ENCODE measurements around the gene TMCO1. TPM values are rescaled to one million over a fixed set of nuclear protein-coding genes. Genes with fewer than 3 reads are reported as not detected.
"Not testable (repeated sequence)": the region's sequence is repeated elsewhere in the genome, so short reads cannot be mapped to it uniquely, and the experiment has no call there.

TMCO1 gene
- total RNA-seq, 2 experiments from 2014 or later = 82.9 to 102 TPM

DNA sequence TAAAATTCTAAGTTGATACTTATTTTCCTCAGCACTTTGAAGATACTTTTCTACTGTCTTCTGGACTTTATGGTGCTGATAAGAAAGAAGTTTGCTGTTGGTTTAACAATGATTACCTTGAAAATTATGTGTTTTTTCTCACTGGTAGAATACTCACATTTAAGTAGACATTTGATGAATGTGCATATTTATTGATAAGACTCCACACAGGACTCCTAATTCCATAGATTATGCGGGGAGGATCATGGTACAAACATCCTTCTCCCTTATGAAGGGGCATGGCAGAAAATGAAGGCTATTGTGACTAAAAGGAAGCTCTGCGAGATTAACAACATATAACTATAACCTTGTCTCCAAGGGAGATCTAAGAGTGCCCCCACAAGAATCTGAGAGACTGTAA, 41.8 kb downstream of the TMCO1 start:
- CTCF ChIA-PET = no interaction called here
- Mint-ChIP-seq H3K27me3 (no peaks in the 10 kb centered on the region), H3K9me3 (ENCODE audit: low read depth) (no peaks in the 10 kb centered on the region), H3K27ac (no peak overlapping the region), H3K4me1 (no peaks in the 10 kb centered on the region), H3K36me3 (peaks cover 14% of the 10 kb centered on the region), H3K4me3 (no peak overlapping the region)
- no peak for ATAC-seq
- no peak for DNase-seq

DNA sequence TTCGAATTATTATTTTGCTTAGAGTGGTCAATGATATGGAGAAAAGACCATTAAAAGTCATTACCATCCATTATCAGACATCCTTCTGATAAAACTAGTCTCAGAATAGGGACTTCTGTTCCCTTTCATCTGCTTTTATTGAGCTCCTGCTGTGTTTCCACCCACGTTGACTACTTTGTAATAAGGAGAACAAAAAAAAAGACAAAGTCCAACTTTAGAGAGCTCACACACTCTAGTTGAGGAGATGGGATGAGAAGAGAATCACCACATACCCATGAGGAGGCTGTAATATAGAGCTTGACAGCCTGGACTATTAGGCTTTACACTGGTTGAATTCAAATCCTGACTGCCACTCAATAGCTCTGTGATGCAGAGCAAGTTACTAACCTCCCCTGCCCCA, 42.5 kb downstream of the TMCO1 start:
- no peak overlapping the region for H3K27ac Mint-ChIP-seq
- H3K27me3 Mint-ChIP-seq = no peaks in the 10 kb centered on the region
- ATAC-seq (no peak), DNase-seq (no peak)
- H3K4me3 Mint-ChIP-seq = no peak overlapping the region
- peaks cover 14% of the 10 kb centered on the region for H3K36me3 Mint-ChIP-seq
- no peaks in the 10 kb centered on the region for H3K9me3 Mint-ChIP-seq (ENCODE audit: low read depth)
- no peaks in the 10 kb centered on the region for H3K4me1 Mint-ChIP-seq
- CTCF ChIA-PET = no interaction called here

- H3K4me1 Mint-ChIP-seq = no peaks in the 10 kb centered on the region
- H3K4me3 Mint-ChIP-seq = no peak overlapping the region
- H3K27me3 Mint-ChIP-seq = peaks cover 7% of the 10 kb centered on the region
- CTCF ChIA-PET = interaction anchor here (0.6 to 3.0 kb wide), 4 partner anchors 76 to 529 kb away, joined by 3 to 10 read pairs (median 3); no protein-coding TSS in a partner anchor
- no peaks in the 10 kb centered on the region for H3K9me3 Mint-ChIP-seq (ENCODE audit: low read depth)
- DNase-seq = peak; percentile 57
- ATAC-seq = no peak
- no peaks in the 10 kb centered on the region for H3K36me3 Mint-ChIP-seq
- H3K27ac Mint-ChIP-seq = no peak overlapping the region
These were observed 50.7 kb downstream of the TMCO1 start for GRCh38 chr1:165717918-165718515.

DNA sequence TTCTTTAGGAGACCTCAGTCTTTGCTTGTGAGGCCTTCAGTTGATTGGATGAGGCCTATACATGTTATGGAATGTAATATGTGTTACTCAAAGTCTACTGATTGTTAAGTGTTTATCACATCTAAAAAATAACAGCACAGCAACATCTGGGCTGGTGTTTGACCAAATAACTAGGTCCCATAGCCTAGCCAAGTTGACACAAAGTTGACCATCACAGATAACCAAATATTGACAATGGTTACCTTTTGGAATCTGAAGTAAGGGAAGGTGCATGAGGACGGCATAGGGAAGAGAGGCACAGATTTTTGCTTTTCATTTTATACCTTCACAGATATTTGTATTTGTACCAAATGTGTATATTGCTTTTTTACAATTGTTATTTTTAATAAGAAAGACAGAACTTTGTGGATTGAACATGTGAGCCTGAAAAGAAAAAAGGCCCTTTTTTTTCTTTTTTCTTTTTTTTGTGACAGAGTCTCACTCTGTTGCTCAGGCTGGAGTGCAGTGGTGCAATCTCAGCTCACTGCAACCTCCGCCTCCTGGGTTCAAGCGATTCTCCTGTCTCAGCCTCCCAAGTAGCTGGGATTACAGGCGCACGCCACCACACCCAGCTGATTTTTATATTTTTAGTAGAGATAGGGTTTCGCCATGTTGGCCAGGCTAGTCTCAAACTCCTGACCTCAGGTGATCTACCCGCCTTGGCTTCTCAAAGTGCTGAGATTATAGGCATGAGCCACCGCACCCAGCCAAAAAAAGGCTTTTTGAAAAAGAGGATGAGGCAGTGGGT, 52.2 kb downstream of the TMCO1 start:
- H3K36me3 Mint-ChIP-seq; H3K9me3 Mint-ChIP-seq (ENCODE audit: low read depth); DNase-seq; H3K27ac Mint-ChIP-seq; H3K4me3 Mint-ChIP-seq; CTCF ChIA-PET; H3K4me1 Mint-ChIP-seq; ATAC-seq: not testable (repeated sequence)
- H3K27me3 Mint-ChIP-seq = peaks cover 13% of the 10 kb centered on the region

DNA sequence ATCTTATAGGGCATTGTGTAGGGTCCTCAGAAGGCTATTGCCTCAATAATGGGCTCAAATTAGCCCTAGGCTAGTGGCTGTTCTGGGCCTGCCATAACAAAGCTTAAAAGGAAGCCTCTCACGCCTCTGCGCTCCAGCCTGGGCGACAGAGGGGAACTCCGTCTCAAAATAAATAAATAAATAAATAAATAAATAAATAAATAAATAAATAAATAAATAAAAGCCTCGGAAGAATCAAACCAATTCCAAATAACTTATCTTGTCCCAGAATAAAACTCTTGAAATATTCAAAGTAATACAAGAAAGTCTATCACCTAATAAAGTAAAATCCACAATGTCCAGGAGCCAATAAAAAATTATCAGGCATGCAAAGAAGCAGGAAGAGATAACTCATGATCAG, 55.9 kb downstream of the TMCO1 start:
- Mint-ChIP-seq H3K9me3 (ENCODE audit: low read depth) (no peaks in the 10 kb centered on the region), H3K36me3 (no peaks in the 10 kb centered on the region), H3K27me3 (peaks cover 27% of the 10 kb centered on the region), H3K27ac (no peak overlapping the region), H3K4me1 (no peaks in the 10 kb centered on the region), H3K4me3 (no peak overlapping the region)
- CTCF ChIA-PET = interaction anchor here (0.7 to 1.2 kb wide), 2 partner anchors 34 to 200 kb away, joined by 3 read pairs; no protein-coding TSS in a partner anchor
- DNase-seq (no peak), ATAC-seq (no peak)

DNA sequence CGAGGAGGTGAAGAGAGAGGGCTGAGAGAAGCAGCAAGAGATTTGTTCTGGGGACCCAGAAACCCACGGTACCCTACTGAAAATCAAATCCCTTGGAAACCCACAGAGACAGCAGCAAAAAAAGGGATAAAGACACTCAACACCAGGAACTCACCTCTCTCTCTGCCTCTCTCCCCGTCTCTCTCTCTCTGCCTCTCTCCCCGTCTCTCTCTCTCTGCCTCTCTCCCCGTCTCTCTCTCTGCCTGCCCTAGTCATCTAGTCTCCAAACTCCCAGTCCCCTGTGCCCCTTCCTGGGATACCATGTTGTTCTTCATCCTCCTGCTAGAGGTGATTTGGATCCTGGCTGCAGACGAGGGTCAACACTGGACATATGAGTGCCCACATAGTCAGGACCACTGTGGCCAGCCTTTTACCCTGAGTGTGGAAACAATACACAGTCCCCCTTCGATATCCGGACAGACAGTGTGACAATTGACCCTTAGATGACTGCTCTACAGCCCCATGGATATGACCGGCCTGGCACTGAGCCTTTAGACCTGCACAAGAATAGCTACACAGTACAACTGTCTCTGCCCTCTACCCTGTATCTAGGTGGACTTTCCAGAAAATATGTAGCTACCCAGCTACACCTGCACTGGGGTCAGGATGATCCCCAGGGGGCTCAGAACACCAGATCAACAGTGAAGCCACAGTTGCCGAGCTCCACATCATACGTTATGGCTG, 60.5 kb downstream of the TMCO1 start:
- CTCF ChIA-PET = no interaction called here
- Mint-ChIP-seq H3K4me3 (no peak overlapping the region), H3K9me3 (ENCODE audit: low read depth) (no peaks in the 10 kb centered on the region), H3K36me3 (no peaks in the 10 kb centered on the region), H3K4me1 (no peaks in the 10 kb centered on the region), H3K27me3 (peaks cover 34% of the 10 kb centered on the region), H3K27ac (no peak overlapping the region)
- no peak for DNase-seq
- ATAC-seq = no peak

GRCh38 chr1:165703648-165704047, 65.0 kb downstream of the TMCO1 start:
- CTCF ChIA-PET = interaction anchor here (0.8 to 1.2 kb wide), 3 partner anchors 17 to 222 kb away, joined by 3 to 4 read pairs (median 3); no protein-coding TSS in a partner anchor
- no peaks in the 10 kb centered on the region for H3K9me3 Mint-ChIP-seq (ENCODE audit: low read depth)
- ATAC-seq = no peak

GRCh38 chr1:165701922-165702321, 66.7 kb downstream of the TMCO1 start:
- H3K27ac Mint-ChIP-seq; H3K4me3 Mint-ChIP-seq; H3K36me3 Mint-ChIP-seq; DNase-seq; H3K9me3 Mint-ChIP-seq (ENCODE audit: low read depth); ATAC-seq; CTCF ChIA-PET: not testable (repeated sequence)
- Mint-ChIP-seq H3K27me3 (peaks cover 10% of the 10 kb centered on the region), H3K4me1 (peaks cover 11% of the 10 kb centered on the region)

More at GRCh38 chr1:165703648-165704047, 65.0 kb downstream of the TMCO1 start:
- peaks cover 4% of the 10 kb centered on the region for H3K4me1 Mint-ChIP-seq
- H3K27me3 Mint-ChIP-seq = peaks cover 15% of the 10 kb centered on the region
- H3K27ac Mint-ChIP-seq = no peak overlapping the region
- no peak for DNase-seq
- no peaks in the 10 kb centered on the region for H3K36me3 Mint-ChIP-seq
- no peak overlapping the region for H3K4me3 Mint-ChIP-seq

- no peaks in the 10 kb centered on the region for H3K27me3 Mint-ChIP-seq
- H3K9me3 Mint-ChIP-seq (ENCODE audit: low read depth) = no peaks in the 10 kb centered on the region
- peaks cover 12% of the 10 kb centered on the region for H3K36me3 Mint-ChIP-seq
- H3K4me3 Mint-ChIP-seq = no peak overlapping the region
- CTCF ChIA-PET = no interaction called here
- peaks cover 24% of the 10 kb centered on the region for H3K4me1 Mint-ChIP-seq
- ATAC-seq = no peak
- H3K27ac Mint-ChIP-seq = no peak overlapping the region
- DNase-seq = no peak
These were observed 69.1 kb downstream of the TMCO1 start for GRCh38 chr1:165699577-165699976.

GRCh38 chr1:165698761-165699052, 70.0 kb downstream of the TMCO1 start:
- peaks cover 24% of the 10 kb centered on the region for H3K4me1 Mint-ChIP-seq
- no peaks in the 10 kb centered on the region for H3K9me3 Mint-ChIP-seq (ENCODE audit: low read depth)
- peaks cover 19% of the 10 kb centered on the region for H3K36me3 Mint-ChIP-seq
- peak overlapping the region; percentile 90 for H3K4me3 Mint-ChIP-seq
- DNase-seq (no peak), ATAC-seq (no peak)
- H3K27me3 Mint-ChIP-seq = no peaks in the 10 kb centered on the region
- CTCF ChIA-PET = interaction anchor here (1.4 to 2.3 kb wide), 4 partner anchors 13 to 306 kb away, joined by 4 to 12 read pairs (median 8); partner anchors contain the start of gene TMCO1
- H3K27ac Mint-ChIP-seq = peak overlapping the region; percentile 96

GRCh38 chr1:165697881-165698760, 70.5 kb downstream of the TMCO1 start, which contains the start of gene ALDH9A1:
ALDH9A1 (minus strand) TSS chr1:165698562; CDS start chr1:165698558, 4 bp downstream.
- Mint-ChIP-seq H3K36me3 (peaks cover 23% of the 10 kb centered on the region), H3K4me1 (peaks cover 24% of the 10 kb centered on the region), H3K4me3 (peak within 1 kb of the TSS; percentile 90), H3K9me3 (ENCODE audit: low read depth) (no peaks in the 10 kb centered on the region), H3K27ac (peak within 1 kb of the TSS; percentile 96), H3K27me3 (no peaks in the 10 kb centered on the region)
- ATAC-seq (peak; percentile 93), DNase-seq (peak; percentile 93)
- CTCF ChIA-PET = interaction anchor here (0.6 to 2.3 kb wide), 12 partner anchors 12 to 331 kb away, joined by 3 to 12 read pairs (median 4); partner anchors contain the start of gene TMCO1

- Mint-ChIP-seq H3K4me1 (peaks cover 24% of the 10 kb centered on the region), H3K4me3 (peak overlapping the region; percentile 90), H3K9me3 (ENCODE audit: low read depth) (no peaks in the 10 kb centered on the region), H3K27me3 (no peaks in the 10 kb centered on the region), H3K36me3 (peaks cover 28% of the 10 kb centered on the region), H3K27ac (peak overlapping the region; percentile 96)
- CTCF ChIA-PET = interaction anchor here (0.6 to 2.3 kb wide), 12 partner anchors 12 to 330 kb away, joined by 3 to 12 read pairs (median 4); partner anchors contain the start of gene TMCO1
- ATAC-seq (no peak), DNase-seq (no peak)
These were observed 71.2 kb downstream of the TMCO1 start for GRCh38 chr1:165697491-165697880.
